Measurements from ENCODE around the gene PTOV1. TPM values are rescaled to one million over a fixed set of nuclear protein-coding genes. Genes with fewer than 3 reads are reported as not detected.

The PTOV1 gene
- total RNA-seq, 4 donors from 2014 or later = 52.9 to 89.1 (median 60.0) TPM

GRCh38 chr19:49881186-49881585, 30.2 kb downstream of the PTOV1 start:
- Histone ChIP-seq H3K27ac (no peak overlapping the region), H3K36me3 (peaks cover 0 to 73% of the 10 kb centered on the region in 2 donors), H3K9me3 (peaks cover 0 to 4% (median 0%) of the 10 kb centered on the region in 3 donors), H3K4me3 (no peak overlapping the region), H3K4me1 (peaks cover 0 to 26% (median 9%) of the 10 kb centered on the region in 3 donors), H3K27me3 (no peaks in the 10 kb centered on the region)
- TF ChIP-seq POLR2A (IDR thresholded peaks at IDR 0.05) (no peak), CTCF (IDR thresholded peaks at IDR 0.05) (no peak), POLR2AphosphoS5 (IDR thresholded peaks at IDR 0.05) (no peak), EP300 (IDR thresholded peaks at IDR 0.05) (no peak)
- ATAC-seq = no peak
- 85% methylated on average over 4 of the region's 17 CpGs; no CpG with 5 or more reads in 1 of the 2 donors for WGBS, 2 donors (ENCODE audit: low coverage in 1 of 2)

- Histone ChIP-seq H3K27ac (no peak overlapping the region), H3K4me3 (no peak overlapping the region), H3K27me3 (no peaks in the 10 kb centered on the region), H3K4me1 (peaks cover 0 to 26% (median 9%) of the 10 kb centered on the region in 3 donors), H3K36me3 (peaks cover 0 to 80% of the 10 kb centered on the region in 2 donors), H3K9me3 (peaks cover 0 to 4% (median 0%) of the 10 kb centered on the region in 3 donors)
- ATAC-seq = no peak
- 85 to 89% methylated on average over 18 to 21 of the region's 31 CpGs for WGBS, 2 donors (ENCODE audit: low coverage in 1 of 2)
- TF ChIP-seq CTCF (IDR thresholded peaks at IDR 0.05) = no peak
- no peak for TF ChIP-seq EP300 (IDR thresholded peaks at IDR 0.05)
- TF ChIP-seq POLR2AphosphoS5 (IDR thresholded peaks at IDR 0.05) = no peak
- TF ChIP-seq POLR2A (IDR thresholded peaks at IDR 0.05) = no peak
Measured at GRCh38 chr19:49881672-49882394, 30.9 kb downstream of the PTOV1 start.

DNA sequence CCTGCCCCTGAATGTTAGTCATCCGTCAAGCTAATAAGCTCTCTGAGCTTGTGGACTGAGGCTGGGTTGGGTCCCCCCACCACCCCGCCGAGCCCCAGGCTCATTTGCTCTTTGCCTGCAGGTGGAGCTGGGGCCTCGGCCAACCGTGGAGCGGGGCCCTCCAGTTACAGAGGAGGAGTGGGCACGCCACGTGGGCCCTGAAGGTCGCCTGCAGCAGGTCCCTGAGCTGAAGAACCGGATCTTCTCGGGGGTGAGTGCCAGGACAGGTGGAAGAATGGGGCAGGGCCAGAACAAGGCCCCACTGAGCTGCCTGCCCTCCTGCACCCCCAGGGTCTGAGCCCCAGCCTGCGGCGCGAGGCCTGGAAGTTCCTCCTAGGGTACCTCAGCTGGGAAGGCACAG, 31.7 kb downstream of the PTOV1 start:
- no peak for TF ChIP-seq POLR2A (IDR thresholded peaks at IDR 0.05)
- no peak for TF ChIP-seq CTCF (IDR thresholded peaks at IDR 0.05)
- no peak for TF ChIP-seq EP300 (IDR thresholded peaks at IDR 0.05)
- no peak for TF ChIP-seq POLR2AphosphoS5 (IDR thresholded peaks at IDR 0.05)
- Histone ChIP-seq H3K27ac (no peak overlapping the region), H3K4me1 (peaks cover 0 to 26% (median 9%) of the 10 kb centered on the region in 3 donors), H3K4me3 (no peak overlapping the region), H3K36me3 (peaks cover 0 to 88% of the 10 kb centered on the region in 2 donors), H3K27me3 (no peaks in the 10 kb centered on the region), H3K9me3 (peaks cover 0 to 4% (median 0%) of the 10 kb centered on the region in 3 donors)
- 100% methylated on average over 4 of the region's 14 CpGs; no CpG with 5 or more reads in 1 of the 2 donors for WGBS, 2 donors (ENCODE audit: low coverage in 1 of 2)
- ATAC-seq = no peak

DNA sequence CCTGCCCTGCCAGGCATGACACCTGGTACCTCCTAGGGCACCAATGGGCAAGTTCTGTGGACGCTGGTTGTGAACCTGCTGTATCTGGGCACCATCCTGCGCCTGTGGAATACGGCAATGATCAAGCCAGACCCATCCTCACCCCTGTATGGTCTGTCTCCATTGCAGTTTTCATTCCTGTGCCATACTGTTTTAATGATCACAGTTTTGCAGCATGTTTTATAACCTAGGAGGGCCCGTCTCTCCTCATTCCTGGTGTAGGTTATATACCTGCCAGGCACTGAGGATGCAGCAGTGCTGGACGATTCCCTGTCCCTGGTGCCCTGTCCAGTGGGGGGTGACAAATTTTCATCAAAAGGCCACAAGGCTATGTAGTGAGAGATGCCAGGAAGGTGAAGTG, 32.1 kb downstream of the PTOV1 start:
- TF ChIP-seq POLR2A (IDR thresholded peaks at IDR 0.05) (no peak), POLR2AphosphoS5 (IDR thresholded peaks at IDR 0.05) (no peak), CTCF (IDR thresholded peaks at IDR 0.05) (no peak), EP300 (IDR thresholded peaks at IDR 0.05) (no peak)
- ATAC-seq = no peak
- peaks cover 0 to 24% (median 9%) of the 10 kb centered on the region in 3 donors for H3K4me1 ChIP-seq
- H3K27me3 ChIP-seq = no peaks in the 10 kb centered on the region
- no peak overlapping the region for H3K27ac ChIP-seq
- peaks cover 0 to 4% (median 0%) of the 10 kb centered on the region in 3 donors for H3K9me3 ChIP-seq
- H3K36me3 ChIP-seq = peaks cover 0 to 92% of the 10 kb centered on the region in 2 donors
- H3K4me3 ChIP-seq = no peak overlapping the region
- 83 to 100% methylated on average over 1 of the region's 5 CpGs for WGBS, 2 donors (ENCODE audit: low coverage in 1 of 2)

DNA sequence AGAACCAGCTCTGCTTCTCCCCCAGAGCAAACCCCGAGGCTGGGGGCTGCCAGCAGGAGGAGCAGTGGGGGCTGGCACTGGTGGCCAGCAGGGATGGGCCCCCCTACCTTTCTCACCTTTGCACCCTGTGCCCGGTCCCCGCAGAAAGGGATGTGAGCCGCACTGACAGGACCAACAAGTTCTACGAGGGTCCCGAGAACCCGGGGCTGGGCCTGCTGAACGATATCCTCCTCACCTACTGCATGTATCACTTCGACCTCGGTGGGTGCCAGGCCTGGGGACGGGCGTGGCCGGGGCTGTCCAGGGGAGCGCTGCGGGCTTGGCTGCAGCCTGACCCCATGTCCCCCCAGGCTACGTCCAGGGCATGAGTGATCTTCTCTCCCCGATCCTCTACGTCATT, 33.1 kb downstream of the PTOV1 start:
- H3K4me3 ChIP-seq = no peak overlapping the region
- peaks cover 0 to 100% of the 10 kb centered on the region in 2 donors for H3K36me3 ChIP-seq
- no CpG with 5 or more reads among the region's 18 CpGs for WGBS, 2 donors (ENCODE audit: low coverage in 1 of 2)
- H3K9me3 ChIP-seq = peaks cover 0 to 4% (median 0%) of the 10 kb centered on the region in 3 donors
- ATAC-seq = no peak
- H3K27me3 ChIP-seq = peaks cover under 1% of the 10 kb centered on the region
- no peak overlapping the region for H3K27ac ChIP-seq
- TF ChIP-seq EP300 (IDR thresholded peaks at IDR 0.05) (no peak), POLR2A (IDR thresholded peaks at IDR 0.05) (no peak), CTCF (IDR thresholded peaks at IDR 0.05) (no peak), POLR2AphosphoS5 (IDR thresholded peaks at IDR 0.05) (no peak)
- peaks cover 0 to 14% (median 2%) of the 10 kb centered on the region in 3 donors for H3K4me1 ChIP-seq

Data from gastroesophageal sphincter (tissue), 4 donors.